Thoracic aorta endothelial cell (primary cell): ENCODE measurements around the gene HSF2. TPM values are rescaled to one million over a fixed set of nuclear protein-coding genes. Genes with fewer than 3 reads are reported as not detected.

Experiments
- small RNA-seq: library from RNA; depleted of rRNA; stranded (forward); fragments of <200 nt; gene quantifications from one replicate; pipeline ENCODE3, GENCODE V24; 2012
- total RNA-seq: library from RNA; depleted of rRNA; stranded (reverse); fragments of >200 nt; gene quantifications from 2 replicates; pipeline ENCODE4 v1.2.3, GENCODE V29; 2012

Gene HSF2
- 25.8 and 28.5 TPM in 2 replicates for total RNA-seq

GRCh38 chr6:122399348-122400120, at the start of gene HSF2:
Gene HSF2 (plus strand): TSS chr6:122399652. CDS start chr6:122399738, 86 bp downstream.

GRCh38 chr6:122471107-122472021, 71.9 kb downstream of the HSF2 start, which contains the start of gene SERINC1:
Gene SERINC1 (minus strand): TSS chr6:122471807. CDS start chr6:122471737, 70 bp downstream.

Small RNAs within 50 kb of the gene (small RNA-seq; reads per million reads assigned to genes)
- not detected for gene Z99129.1

Other genes with a start within 250 kb of the HSF2 start
- gene SERINC1, start 72.2 kb downstream of the HSF2 start, total RNA-seq = 139 and 154 TPM in 2 replicates
- gene PKIB, start 210.8 kb downstream of the HSF2 start, total RNA-seq = 0.22 TPM in 1 of 2 replicates, not detected in the other